ENCODE data around the gene ITGB3. TPM values are rescaled to one million over a fixed set of nuclear protein-coding genes. Genes with fewer than 3 reads are reported as not detected.

ITGB3 gene
- 1 to 10 TPM in 1 of 5 experiments, under 1 TPM in 2, not detected in 2; 0.41 to 6.4 (median 0.56) TPM for total RNA-seq
- polyA plus RNA-seq, result not detected
- not detected for total RNA-seq

DNA sequence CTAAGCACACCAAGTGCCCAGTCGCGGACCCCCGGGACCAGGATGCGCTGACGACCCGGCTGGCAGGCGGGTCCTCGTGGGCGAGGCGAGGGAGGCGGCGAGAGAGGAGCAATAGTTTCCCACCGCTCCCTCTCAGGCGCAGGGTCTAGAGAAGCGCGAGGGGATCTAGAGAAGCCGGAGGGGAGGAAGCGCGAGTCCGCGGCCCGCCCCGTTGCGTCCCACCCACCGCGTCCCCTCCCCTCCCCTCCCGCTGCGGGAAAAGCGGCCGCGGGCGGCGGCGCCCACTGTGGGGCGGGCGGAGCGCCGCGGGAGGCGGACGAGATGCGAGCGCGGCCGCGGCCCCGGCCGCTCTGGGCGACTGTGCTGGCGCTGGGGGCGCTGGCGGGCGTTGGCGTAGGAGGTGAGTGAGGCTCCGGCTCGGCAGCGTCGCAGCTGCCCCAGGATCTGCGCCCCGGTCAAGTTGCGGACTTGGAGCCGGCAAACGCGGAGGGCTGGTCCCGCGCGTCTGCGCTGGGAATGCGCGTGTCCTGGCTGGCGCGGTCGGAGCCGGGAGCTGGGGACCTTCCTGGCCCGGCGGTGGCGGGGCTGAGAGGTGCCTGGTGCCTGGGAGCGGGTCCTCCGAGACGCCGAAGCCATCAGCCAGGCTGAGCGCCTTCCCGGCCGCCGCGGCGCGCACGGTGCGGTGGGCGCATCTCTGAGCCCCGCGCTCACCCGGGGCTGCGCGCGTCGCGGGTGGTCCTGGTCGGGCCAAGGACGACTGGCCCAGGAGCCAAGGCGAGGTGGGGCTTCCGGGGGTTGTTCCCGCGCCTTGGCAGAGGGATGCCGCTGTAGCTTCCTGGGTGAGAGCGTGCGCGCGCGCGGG is at the start of gene ITGB3:
TSS of gene ITGB3 (plus strand) at position 287 of the 862 bp plus-strand sequence. CDS start at position 322, 35 bp downstream.
- peaks cover 9 to 29% (median 11%) of the 10 kb centered on the region in 7 donors for H3K4me1 Mint-ChIP-seq
- ChIA-PET CTCF (interaction anchor here (0.6 kb wide), 1 partner anchor 60 kb away, joined by 3 read pairs; no protein-coding TSS in a partner anchor), POLR2A (no interaction called here)
- H3K36me3 ChIP-seq (ENCODE audit: control insufficient read depth in 2 of 3, insufficient read depth in 3 of 3, low read length in 3 of 3), result no peaks in the 10 kb centered on the region
- H3K9me3 Mint-ChIP-seq, result no peaks in the 10 kb centered on the region
- peak within 1 kb of the TSS; percentile 60 for H3K4me3 ChIP-seq (ENCODE audit: low read length)
- H3K4me1 ChIP-seq (ENCODE audit: control insufficient read depth in 2 of 2, insufficient read depth in 2 of 2, low read length in 2 of 2), result peaks cover 3 to 5% of the 10 kb centered on the region in 2 donors
- peak; percentile 15 to 65 (median 41) for DNase-seq
- H3K36me3 Mint-ChIP-seq, result no peaks in the 10 kb centered on the region
- H3K27me3 ChIP-seq (ENCODE audit: control insufficient read depth in 2 of 2, insufficient read depth in 2 of 2, low read length in 2 of 2), result peaks cover 9% of the 10 kb centered on the region in 2 donors
- ATAC-seq, result peak; percentile 95
- intact Hi-C loops (cut with micrococcal nuclease), result no loop called here
- no peaks in the 10 kb centered on the region for H3K9me3 ChIP-seq (ENCODE audit: control insufficient read depth in 2 of 3, low read length in 3 of 3)
- no peak within 1 kb of the TSS for H3K27ac ChIP-seq (ENCODE audit: low read depth, low read length)
- H3K27ac Mint-ChIP-seq, result peak within 1 kb of the TSS in 2 of 9 donors; percentile 40 to 73
- peaks cover 54 to 79% (median 59%) of the 10 kb centered on the region in 5 donors for H3K27me3 Mint-ChIP-seq
- peak within 1 kb of the TSS; percentile 82 to 93 (median 87) for H3K4me3 Mint-ChIP-seq

DNA sequence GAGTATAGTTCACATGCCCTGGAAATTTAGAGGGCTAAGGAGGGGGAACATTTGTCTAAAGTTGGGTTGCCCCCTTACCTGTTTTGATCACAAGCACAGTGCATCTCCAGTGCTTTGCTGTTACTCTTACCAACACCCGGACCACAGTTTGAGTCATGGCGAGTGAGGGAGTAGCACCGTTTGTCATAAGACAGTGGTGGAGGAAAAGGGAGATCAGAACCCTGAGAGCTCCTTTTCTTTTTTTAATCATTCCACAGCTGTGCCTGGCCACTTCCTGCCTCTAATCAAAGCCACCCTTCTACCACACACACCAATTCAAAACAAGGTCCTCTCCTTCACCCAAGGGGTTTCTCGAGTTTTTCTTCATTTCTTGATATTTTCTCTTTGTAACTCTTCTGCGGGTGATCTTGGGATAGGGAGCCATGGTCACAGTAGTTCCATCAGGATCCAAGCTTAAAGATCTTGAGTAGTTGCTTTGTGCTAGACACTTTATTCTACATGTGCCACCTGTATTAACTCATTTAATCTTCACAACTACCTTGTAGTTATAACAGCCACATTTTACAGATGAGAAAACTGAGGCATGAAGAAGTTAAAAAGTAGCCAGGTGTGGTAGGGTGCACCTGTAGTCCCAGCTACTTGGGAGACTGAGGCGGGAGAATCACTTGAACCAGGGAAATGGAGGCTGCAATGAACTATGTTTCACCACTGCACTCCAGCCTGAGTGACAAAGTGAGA is 49.5 kb upstream of the ITGB3 start:
- Mint-ChIP-seq H3K4me3 (peak overlapping the region; percentile 56 to 85 (median 79)), H3K9me3 (no peaks in the 10 kb centered on the region), H3K4me1 (peaks cover 36 to 67% (median 60%) of the 10 kb centered on the region in 7 donors), H3K27ac (peak overlapping the region; percentile 87 to 94 (median 93)), H3K27me3 (no peaks in the 10 kb centered on the region), H3K36me3 (peaks cover 0 to 4% (median 0%) of the 10 kb centered on the region in 5 donors)
- H3K27me3 ChIP-seq (ENCODE audit: control insufficient read depth in 2 of 2, insufficient read depth in 2 of 2, low read length in 2 of 2), result no peaks in the 10 kb centered on the region
- H3K27ac ChIP-seq (ENCODE audit: low read depth, low read length), result peak overlapping the region; percentile 80
- CTCF ChIA-PET, result interaction anchor here (1.1 kb wide), 1 partner anchor 25 kb away, joined by 4 read pairs; no protein-coding TSS in a partner anchor
- ATAC-seq (peak; percentile 49), DNase-seq (peak in 8 of 9 donors; percentile 22 to 47 (median 40))
- H3K4me1 ChIP-seq (ENCODE audit: control insufficient read depth in 2 of 2, insufficient read depth in 2 of 2, low read length in 2 of 2), result peaks cover 33 to 36% of the 10 kb centered on the region in 2 donors
- intact Hi-C loops (cut with micrococcal nuclease), result no loop called here
- H3K36me3 ChIP-seq (ENCODE audit: control insufficient read depth in 2 of 3, insufficient read depth in 3 of 3, low read length in 3 of 3), result no peaks in the 10 kb centered on the region
- H3K4me3 ChIP-seq (ENCODE audit: low read length), result peak overlapping the region; percentile 30
- no peaks in the 10 kb centered on the region for H3K9me3 ChIP-seq (ENCODE audit: control insufficient read depth in 2 of 3, low read length in 3 of 3)
- POLR2A ChIA-PET, result interaction anchor here (1.0 to 3.2 kb wide), 3 partner anchors 13 to 120 kb away, joined by 3 to 17 read pairs (median 4); partner anchors contain the start of genes CDC27 and EFCAB13

DNA sequence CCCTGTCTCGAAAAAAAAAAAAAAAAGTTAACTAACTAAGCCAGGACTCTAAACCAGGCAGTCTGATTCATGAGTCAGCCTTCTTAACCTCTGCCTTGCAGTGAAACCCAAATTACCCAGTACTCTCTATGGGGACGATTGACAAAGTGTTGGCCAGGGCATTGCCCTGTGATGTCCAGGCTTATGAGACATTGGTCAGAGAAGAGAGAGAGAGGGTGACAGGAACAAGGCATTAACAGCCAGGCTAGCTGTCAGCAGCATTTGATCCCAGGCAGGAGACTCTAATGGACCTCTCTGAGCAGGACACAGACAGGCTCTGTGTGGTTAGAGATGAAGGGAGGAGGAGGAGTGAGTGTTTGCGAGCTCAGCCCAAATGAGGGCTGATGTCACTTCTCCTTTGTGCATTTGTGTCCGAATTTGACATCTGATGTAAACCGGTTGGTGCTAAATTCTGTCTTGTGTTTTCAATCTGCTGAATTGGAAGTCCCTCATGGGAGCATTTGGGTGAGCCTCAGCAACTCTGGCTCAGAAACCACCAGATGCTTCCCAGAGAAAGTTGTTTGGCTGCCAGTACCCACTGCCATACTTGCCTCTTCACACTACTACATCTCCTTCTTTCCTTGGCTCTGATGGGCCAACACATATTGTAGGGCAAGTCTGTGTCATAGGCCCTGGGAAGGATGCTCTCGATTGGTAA is 48.8 kb upstream of the ITGB3 start:
- Histone ChIP-seq H3K4me1 (ENCODE audit: control insufficient read depth in 2 of 2, insufficient read depth in 2 of 2, low read length in 2 of 2) (peaks cover 31 to 36% of the 10 kb centered on the region in 2 donors), H3K27me3 (ENCODE audit: control insufficient read depth in 2 of 2, insufficient read depth in 2 of 2, low read length in 2 of 2) (no peaks in the 10 kb centered on the region), H3K27ac (ENCODE audit: low read depth, low read length) (peak overlapping the region; percentile 80), H3K4me3 (ENCODE audit: low read length) (peak overlapping the region; percentile 30), H3K36me3 (ENCODE audit: control insufficient read depth in 2 of 3, insufficient read depth in 3 of 3, low read length in 3 of 3) (no peaks in the 10 kb centered on the region), H3K9me3 (ENCODE audit: control insufficient read depth in 2 of 3, low read length in 3 of 3) (no peaks in the 10 kb centered on the region)
- Mint-ChIP-seq H3K27ac (peak overlapping the region; percentile 87 to 94 (median 93)), H3K9me3 (no peaks in the 10 kb centered on the region), H3K36me3 (peaks cover 0 to 4% (median 0%) of the 10 kb centered on the region in 5 donors), H3K4me1 (peaks cover 34 to 65% (median 57%) of the 10 kb centered on the region in 7 donors), H3K4me3 (peak overlapping the region; percentile 56 to 85 (median 79)), H3K27me3 (no peaks in the 10 kb centered on the region)
- intact Hi-C loops (cut with micrococcal nuclease), result loop anchor here (1.0 kb wide), 3 partner anchors 13 to 119 kb away; partner anchors contain the start of gene CDC27 (in 2 of the 2)
- ATAC-seq, result peak; percentile 70
- peak in 7 of 9 donors; percentile 2 to 37 (median 21) for DNase-seq
- ChIA-PET CTCF (interaction anchor here (0.9 kb wide), 1 partner anchor 112 kb away, joined by 4 read pairs; no protein-coding TSS in a partner anchor), POLR2A (interaction anchor here (0.6 to 3.2 kb wide), 4 partner anchors 15 to 119 kb away, joined by 3 to 17 read pairs (median 6); partner anchors contain the start of genes CDC27 and EFCAB13)

DNA sequence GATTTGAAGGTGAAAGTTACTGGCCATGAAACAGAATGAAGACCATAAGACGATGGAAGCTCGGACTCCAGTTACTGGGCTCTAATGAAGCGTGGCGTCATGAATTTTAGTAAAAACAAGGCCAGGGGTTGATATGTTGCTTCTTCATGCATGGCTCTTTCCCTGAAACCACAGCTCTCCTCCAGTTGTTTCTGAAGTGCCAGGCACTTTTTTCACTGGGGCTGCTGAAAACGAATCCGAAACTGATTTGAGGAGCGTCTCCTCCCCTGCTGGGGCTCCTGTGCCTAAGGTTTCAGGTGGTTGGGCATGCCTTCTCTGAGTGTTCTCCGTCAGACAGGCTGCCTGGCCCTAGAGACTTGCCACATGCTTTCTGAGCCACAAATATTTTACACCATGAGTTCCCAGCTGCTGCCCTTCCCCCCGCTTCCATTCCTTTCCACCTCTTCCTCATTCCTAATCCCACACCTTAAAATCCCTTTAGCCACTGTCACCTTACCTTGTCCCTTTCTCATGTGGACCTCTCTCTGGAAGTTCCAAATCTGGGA is 48.1 kb upstream of the ITGB3 start:
- Mint-ChIP-seq H3K27me3 (no peaks in the 10 kb centered on the region), H3K36me3 (peaks cover 0 to 4% (median 0%) of the 10 kb centered on the region in 5 donors), H3K4me1 (peaks cover 29 to 59% (median 51%) of the 10 kb centered on the region in 7 donors), H3K27ac (peak overlapping the region; percentile 87 to 94 (median 93)), H3K4me3 (peak overlapping the region; percentile 56 to 85 (median 79)), H3K9me3 (no peaks in the 10 kb centered on the region)
- CTCF ChIA-PET, result interaction anchor here (0.9 kb wide), 1 partner anchor 112 kb away, joined by 4 read pairs; no protein-coding TSS in a partner anchor
- Histone ChIP-seq H3K27ac (ENCODE audit: low read depth, low read length) (peak overlapping the region; percentile 80), H3K36me3 (ENCODE audit: control insufficient read depth in 2 of 3, insufficient read depth in 3 of 3, low read length in 3 of 3) (no peaks in the 10 kb centered on the region), H3K4me3 (ENCODE audit: low read length) (peak overlapping the region; percentile 30), H3K27me3 (ENCODE audit: control insufficient read depth in 2 of 2, insufficient read depth in 2 of 2, low read length in 2 of 2) (no peaks in the 10 kb centered on the region), H3K4me1 (ENCODE audit: control insufficient read depth in 2 of 2, insufficient read depth in 2 of 2, low read length in 2 of 2) (peaks cover 30 to 36% of the 10 kb centered on the region in 2 donors), H3K9me3 (ENCODE audit: control insufficient read depth in 2 of 3, low read length in 3 of 3) (no peaks in the 10 kb centered on the region)
- peak; percentile 87 for ATAC-seq
- DNase-seq, result peak in 8 of 9 donors; percentile 53 to 74 (median 66)
- POLR2A ChIA-PET, result interaction anchor here (0.6 to 3.2 kb wide), 5 partner anchors 10 to 119 kb away, joined by 3 to 17 read pairs (median 4); partner anchors contain the start of genes CDC27 and EFCAB13
- intact Hi-C loops (cut with micrococcal nuclease), result loop anchor here (1.0 kb wide), 3 partner anchors 13 to 119 kb away; partner anchors contain the start of gene CDC27 (in 2 of the 2)

DNA sequence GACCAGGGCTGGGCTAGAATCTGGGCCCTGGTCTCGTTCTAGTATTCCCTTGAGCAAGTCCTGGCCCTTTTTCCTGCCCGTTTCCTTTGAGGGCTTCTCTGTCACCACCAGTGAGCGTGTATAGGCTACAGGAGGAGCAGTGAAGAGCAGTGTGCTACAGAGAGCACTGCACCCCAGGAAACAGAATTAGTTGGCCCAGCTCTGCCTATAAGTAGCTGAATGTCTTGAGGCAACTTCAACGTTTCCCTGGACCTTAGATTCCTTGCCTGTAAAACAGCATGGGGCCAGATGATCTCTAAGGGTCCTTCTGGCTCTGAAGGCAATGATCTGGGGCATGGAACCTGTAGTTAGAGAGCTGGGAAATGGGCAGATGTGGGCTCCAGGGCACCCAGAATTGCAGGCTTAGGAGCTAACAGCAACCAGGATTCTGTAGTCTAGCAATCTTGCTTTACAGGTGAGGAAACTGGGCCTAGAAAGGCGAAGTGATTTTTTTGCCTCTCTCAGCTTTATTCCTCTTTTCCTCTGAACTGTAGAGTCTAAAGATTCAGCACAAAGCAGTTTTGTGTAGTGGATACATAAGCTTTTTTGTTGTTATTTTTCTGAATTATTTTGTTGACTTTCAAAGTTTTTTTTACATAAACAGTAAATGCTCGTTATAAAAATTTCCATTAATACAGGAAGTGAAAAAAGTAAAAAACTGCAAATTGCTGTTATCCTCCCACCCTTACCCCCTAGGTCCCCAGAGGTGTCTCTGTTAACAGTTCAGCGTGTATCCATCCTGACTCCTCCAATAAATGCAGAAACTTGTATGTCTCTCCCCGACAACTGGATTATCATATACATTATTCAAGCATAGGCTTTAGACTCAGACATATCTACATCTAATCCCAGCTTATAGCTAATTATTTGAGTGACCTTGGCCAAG is 46.2 kb upstream of the ITGB3 start:
- intact Hi-C loops (cut with micrococcal nuclease), result no loop called here
- peaks cover 28 to 53% (median 46%) of the 10 kb centered on the region in 7 donors for H3K4me1 Mint-ChIP-seq
- H3K27ac Mint-ChIP-seq, result peak overlapping the region in 8 of 9 donors; percentile 16 to 94 (median 92)
- Histone ChIP-seq H3K27ac (ENCODE audit: low read depth, low read length) (peak overlapping the region; percentile 80), H3K36me3 (ENCODE audit: control insufficient read depth in 2 of 3, insufficient read depth in 3 of 3, low read length in 3 of 3) (no peaks in the 10 kb centered on the region), H3K27me3 (ENCODE audit: control insufficient read depth in 2 of 2, insufficient read depth in 2 of 2, low read length in 2 of 2) (no peaks in the 10 kb centered on the region), H3K9me3 (ENCODE audit: control insufficient read depth in 2 of 3, low read length in 3 of 3) (no peaks in the 10 kb centered on the region), H3K4me1 (ENCODE audit: control insufficient read depth in 2 of 2, insufficient read depth in 2 of 2, low read length in 2 of 2) (peaks cover 30 to 36% of the 10 kb centered on the region in 2 donors), H3K4me3 (ENCODE audit: low read length) (no peak overlapping the region)
- H3K36me3 Mint-ChIP-seq, result peaks cover 0 to 4% (median 0%) of the 10 kb centered on the region in 5 donors
- ChIA-PET POLR2A (interaction anchor here (0.6 to 2.2 kb wide), 6 partner anchors 9 to 98 kb away, joined by 3 to 9 read pairs (median 4); no protein-coding TSS in a partner anchor), CTCF (interaction anchor here (0.7 to 1.1 kb wide), 4 partner anchors 23 to 107 kb away, joined by 3 to 4 read pairs (median 4); no protein-coding TSS in a partner anchor)
- DNase-seq, result no peak
- peaks cover 0 to 8% (median 0%) of the 10 kb centered on the region in 5 donors for H3K27me3 Mint-ChIP-seq
- H3K4me3 Mint-ChIP-seq, result peak overlapping the region in 1 of 10 donors; percentile 2
- H3K9me3 Mint-ChIP-seq, result no peaks in the 10 kb centered on the region
- ATAC-seq, result no peak
